GM04504 (cell line): Measurements from ENCODE around the gene FURIN.
"Not testable (repeated sequence)": the region's sequence is repeated elsewhere in the genome, so short reads cannot be mapped to it uniquely, and the experiment has no call there.

Experiments used
- DNase-seq: peaks from one replicate; pipeline ENCODE4 v3.0.0-alpha.2; 2012; ENCODE audit warnings: low read depth

Gene FURIN

GRCh38 chr15:90844696-90845095, 23.7 kb upstream of the FURIN start:
- DNase-seq: no peak

- DNase-seq: peak; percentile 79
These were observed 23.0 kb upstream of the FURIN start for GRCh38 chr15:90845201-90845949.

GRCh38 chr15:90849424-90849823, 19.0 kb upstream of the FURIN start:
- not testable (repeated sequence) for DNase-seq

GRCh38 chr15:90851114-90851513, 17.3 kb upstream of the FURIN start:
- no peak for DNase-seq

GRCh38 chr15:90851940-90852339, 16.4 kb upstream of the FURIN start:
- no peak for DNase-seq

- no peak for DNase-seq
These were observed 13.2 kb upstream of the FURIN start for GRCh38 chr15:90855139-90855538.

- no peak for DNase-seq
These were observed 11.1 kb upstream of the FURIN start for GRCh38 chr15:90857337-90857736.

- no peak for DNase-seq
These were observed 10.4 kb upstream of the FURIN start for GRCh38 chr15:90857883-90858443.

- no peak for DNase-seq
These were observed 8.9 kb upstream of the FURIN start for GRCh38 chr15:90859234-90860131.

- no peak for DNase-seq
These were observed 7.9 kb upstream of the FURIN start for GRCh38 chr15:90860450-90860849.

- DNase-seq: no peak
These were observed 7.3 kb upstream of the FURIN start for GRCh38 chr15:90860942-90861675.

- no peak for DNase-seq
These were observed 5.9 kb upstream of the FURIN start for GRCh38 chr15:90862487-90862886.

GRCh38 chr15:90862964-90863778, 5.2 kb upstream of the FURIN start:
- DNase-seq: no peak

- no peak for DNase-seq
These were observed 4.4 kb upstream of the FURIN start for GRCh38 chr15:90863987-90864386.

- no peak for DNase-seq
These were observed 3.9 kb upstream of the FURIN start for GRCh38 chr15:90864507-90864906.

- DNase-seq: no peak
These were observed 2.7 kb upstream of the FURIN start for GRCh38 chr15:90865702-90866101.

GRCh38 chr15:90866161-90866715, 2.1 kb upstream of the FURIN start:
- no peak for DNase-seq

- DNase-seq: no peak
These were observed 1.6 kb upstream of the FURIN start for GRCh38 chr15:90866800-90867199.

GRCh38 chr15:90869140-90869541, 753 bp downstream of the FURIN start:
- DNase-seq: no peak

- DNase-seq: no peak
These were observed 1.4 kb downstream of the FURIN start for GRCh38 chr15:90869601-90870353.
